ENCODE data around the gene ATP9A.
"Not testable (repeated sequence)": the region's sequence is repeated elsewhere in the genome, so short reads cannot be mapped to it uniquely, and the experiment has no call there.

Gene ATP9A

GRCh38 chr20:51729771-51730170, 38.4 kb downstream of the ATP9A start:
- H3K27me3 ChIP-seq (ENCODE audit: insufficient read depth, low read depth), result no peaks in the 10 kb centered on the region
- no peaks in the 10 kb centered on the region for H4K20me1 ChIP-seq (ENCODE audit: insufficient read depth)
- no peak for TF ChIP-seq CTCF (conservative IDR thresholded peaks at IDR 0.05; ENCODE audit: low read depth, low read length)
- H3K79me2 ChIP-seq (ENCODE audit: insufficient read depth, low read depth), result no peaks in the 10 kb centered on the region
- H3K9ac ChIP-seq, result no peak overlapping the region
- H3K27ac ChIP-seq, result no peak overlapping the region
- no peak overlapping the region for H2AFZ ChIP-seq (ENCODE audit: low read depth)
- H3K4me2 ChIP-seq, result no peak overlapping the region
- H3K36me3 ChIP-seq (ENCODE audit: insufficient read depth), result no peaks in the 10 kb centered on the region
- H3K4me1 ChIP-seq (ENCODE audit: low read depth, poor library complexity, severe bottlenecking), result no peaks in the 10 kb centered on the region
- H3K4me3 ChIP-seq (IDR thresholded peaks at IDR 0.05; ENCODE audit: insufficient read depth, low read depth, low read length), result no peak overlapping the region

GRCh38 chr20:51728737-51729136, 39.5 kb downstream of the ATP9A start:
- TF ChIP-seq CTCF (conservative IDR thresholded peaks at IDR 0.05; ENCODE audit: low read depth, low read length), result no peak
- H2AFZ ChIP-seq (ENCODE audit: low read depth), result no peak overlapping the region

DNA sequence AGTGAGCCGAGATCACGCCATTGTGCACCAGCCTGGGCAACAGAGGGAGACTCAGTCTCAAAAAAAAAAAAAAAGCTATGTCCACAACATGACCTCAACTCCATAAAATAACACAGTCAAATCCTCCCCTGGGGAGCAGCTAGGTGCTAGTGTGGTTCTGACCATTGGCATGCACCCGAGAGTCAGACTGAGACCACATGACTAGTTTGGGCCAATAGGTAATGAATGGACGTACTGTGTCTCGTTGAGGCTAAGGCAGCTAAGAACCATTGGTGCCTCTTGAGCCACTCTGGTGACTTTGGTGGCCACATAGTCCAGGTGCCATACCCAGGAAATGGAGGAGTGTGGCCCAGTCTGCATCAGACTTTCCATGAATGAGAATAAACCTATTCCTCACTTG, 40.3 kb downstream of the ATP9A start:
- no peak overlapping the region for H3K27ac ChIP-seq
- H3K9ac ChIP-seq, result no peak overlapping the region
- no peak overlapping the region for H3K4me2 ChIP-seq
- H3K4me1 ChIP-seq (ENCODE audit: low read depth, poor library complexity, severe bottlenecking), result no peaks in the 10 kb centered on the region
- H4K20me1 ChIP-seq (ENCODE audit: insufficient read depth), result no peaks in the 10 kb centered on the region
- no peaks in the 10 kb centered on the region for H3K27me3 ChIP-seq (ENCODE audit: insufficient read depth, low read depth)
- H3K36me3 ChIP-seq (ENCODE audit: insufficient read depth), result no peaks in the 10 kb centered on the region
- H3K79me2 ChIP-seq (ENCODE audit: insufficient read depth, low read depth), result no peaks in the 10 kb centered on the region
- no peak overlapping the region for H2AFZ ChIP-seq (ENCODE audit: low read depth)
- H3K4me3 ChIP-seq (IDR thresholded peaks at IDR 0.05; ENCODE audit: insufficient read depth, low read depth, low read length), result no peak overlapping the region
- TF ChIP-seq CTCF (conservative IDR thresholded peaks at IDR 0.05; ENCODE audit: low read depth, low read length), result no peak

More at GRCh38 chr20:51728737-51729136, 39.5 kb downstream of the ATP9A start:
- no peaks in the 10 kb centered on the region for H3K36me3 ChIP-seq (ENCODE audit: insufficient read depth)
- no peaks in the 10 kb centered on the region for H3K27me3 ChIP-seq (ENCODE audit: insufficient read depth, low read depth)
- no peaks in the 10 kb centered on the region for H3K4me1 ChIP-seq (ENCODE audit: low read depth, poor library complexity, severe bottlenecking)
- no peak overlapping the region for H3K4me3 ChIP-seq (IDR thresholded peaks at IDR 0.05; ENCODE audit: insufficient read depth, low read depth, low read length)
- no peaks in the 10 kb centered on the region for H3K79me2 ChIP-seq (ENCODE audit: insufficient read depth, low read depth)
- H4K20me1 ChIP-seq (ENCODE audit: insufficient read depth), result no peaks in the 10 kb centered on the region
- no peak overlapping the region for H3K9ac ChIP-seq
- no peak overlapping the region for H3K4me2 ChIP-seq
- H3K27ac ChIP-seq, result no peak overlapping the region

DNA sequence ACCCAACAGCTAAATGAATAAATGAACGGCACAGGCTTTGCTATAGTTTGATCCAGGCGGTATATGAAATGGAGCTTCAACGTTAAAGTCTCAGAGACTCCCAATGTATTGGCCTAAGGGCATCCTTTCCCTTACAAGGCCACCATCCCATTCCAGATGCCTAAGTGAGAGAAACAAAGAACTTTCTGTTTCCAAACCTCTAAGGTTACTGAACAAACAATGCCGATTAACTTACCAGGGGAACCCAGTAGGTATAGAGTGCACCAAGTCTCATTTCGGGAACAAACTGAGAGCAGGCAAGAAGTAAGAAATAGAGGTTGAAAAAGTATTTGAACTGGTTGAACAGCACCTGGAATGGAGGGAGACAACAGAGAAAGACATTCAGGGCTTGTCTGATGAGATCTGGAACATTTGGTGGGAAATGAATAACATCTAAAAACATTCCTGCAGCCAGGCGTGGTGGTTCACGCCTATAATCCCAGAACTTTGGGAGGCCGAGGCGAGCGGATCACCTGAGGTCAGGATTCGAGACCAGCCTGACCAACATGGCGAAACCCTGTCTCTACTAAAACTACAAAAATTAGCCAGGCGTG, 42.5 kb downstream of the ATP9A start:
- no peaks in the 10 kb centered on the region for H3K27me3 ChIP-seq (ENCODE audit: insufficient read depth, low read depth)
- H3K4me2 ChIP-seq, result no peak overlapping the region
- H3K27ac ChIP-seq, result no peak overlapping the region
- no peaks in the 10 kb centered on the region for H3K79me2 ChIP-seq (ENCODE audit: insufficient read depth, low read depth)
- no peaks in the 10 kb centered on the region for H4K20me1 ChIP-seq (ENCODE audit: insufficient read depth)
- H3K9ac ChIP-seq, result no peak overlapping the region
- no peak for TF ChIP-seq CTCF (conservative IDR thresholded peaks at IDR 0.05; ENCODE audit: low read depth, low read length)
- H2AFZ ChIP-seq (ENCODE audit: low read depth), result no peak overlapping the region
- no peak overlapping the region for H3K4me3 ChIP-seq (IDR thresholded peaks at IDR 0.05; ENCODE audit: insufficient read depth, low read depth, low read length)
- no peaks in the 10 kb centered on the region for H3K36me3 ChIP-seq (ENCODE audit: insufficient read depth)
- no peaks in the 10 kb centered on the region for H3K4me1 ChIP-seq (ENCODE audit: low read depth, poor library complexity, severe bottlenecking)

DNA sequence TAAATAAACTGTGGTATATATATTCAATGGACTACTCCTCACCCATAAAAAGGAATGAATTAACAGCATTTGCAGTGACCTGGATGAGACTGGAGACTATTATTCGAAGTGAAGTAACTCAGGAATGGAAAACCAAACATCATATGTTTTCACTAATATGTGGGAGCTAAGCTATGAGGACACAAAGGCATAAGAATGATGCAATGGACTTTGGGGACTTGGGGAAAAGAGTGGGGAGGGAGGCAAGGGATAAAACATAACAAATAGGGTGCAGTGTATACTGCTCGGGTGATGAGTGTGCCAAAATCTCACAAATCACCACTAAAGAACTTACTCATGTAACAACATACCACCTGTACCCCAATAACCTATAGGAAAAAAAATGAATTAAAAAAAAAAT, 45.2 kb downstream of the ATP9A start:
- H2AFZ ChIP-seq (ENCODE audit: low read depth); H3K36me3 ChIP-seq (ENCODE audit: insufficient read depth); H3K79me2 ChIP-seq (ENCODE audit: insufficient read depth, low read depth); H3K27me3 ChIP-seq (ENCODE audit: insufficient read depth, low read depth); H3K4me3 ChIP-seq (IDR thresholded peaks at IDR 0.05; ENCODE audit: insufficient read depth, low read depth, low read length); H3K27ac ChIP-seq; H3K4me2 ChIP-seq; H3K4me1 ChIP-seq (ENCODE audit: low read depth, poor library complexity, severe bottlenecking); H3K9ac ChIP-seq; H4K20me1 ChIP-seq (ENCODE audit: insufficient read depth): not testable (repeated sequence)

DNA sequence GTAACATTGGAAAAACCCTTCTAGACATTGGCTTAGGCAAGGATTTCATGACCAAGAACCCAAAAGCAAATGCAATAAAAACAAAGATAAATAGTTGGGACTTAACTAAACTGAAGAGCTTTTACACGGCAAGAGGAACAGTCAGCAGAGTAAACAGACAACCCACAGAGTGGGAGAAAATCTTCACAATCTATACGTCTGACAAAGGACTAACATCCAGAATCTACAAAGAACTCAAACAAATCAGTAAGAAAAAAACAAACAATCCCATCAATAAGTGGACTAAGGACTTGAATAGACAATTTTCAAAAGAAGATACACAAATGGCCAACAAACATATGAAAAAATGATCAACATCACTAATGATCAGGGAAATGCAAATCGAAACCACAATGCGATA, 45.9 kb downstream of the ATP9A start:
- H3K9ac ChIP-seq; H3K27ac ChIP-seq; H3K79me2 ChIP-seq (ENCODE audit: insufficient read depth, low read depth); H3K4me2 ChIP-seq; H3K27me3 ChIP-seq (ENCODE audit: insufficient read depth, low read depth); H3K4me3 ChIP-seq (IDR thresholded peaks at IDR 0.05; ENCODE audit: insufficient read depth, low read depth, low read length); H3K36me3 ChIP-seq (ENCODE audit: insufficient read depth); H3K4me1 ChIP-seq (ENCODE audit: low read depth, poor library complexity, severe bottlenecking); H4K20me1 ChIP-seq (ENCODE audit: insufficient read depth); H2AFZ ChIP-seq (ENCODE audit: low read depth): not testable (repeated sequence)

All from KMS-11 (cell line).